HG03571 (cell line): ENCODE results near the gene MPPED1.

Source experiments
- ATAC-seq: cut with Tn5 transposase; IDR thresholded peaks from one replicate; pipeline ENCODE4 v1.9.1; 2021; ENCODE audit not compliant: unreplicated experiment

The MPPED1 gene

DNA sequence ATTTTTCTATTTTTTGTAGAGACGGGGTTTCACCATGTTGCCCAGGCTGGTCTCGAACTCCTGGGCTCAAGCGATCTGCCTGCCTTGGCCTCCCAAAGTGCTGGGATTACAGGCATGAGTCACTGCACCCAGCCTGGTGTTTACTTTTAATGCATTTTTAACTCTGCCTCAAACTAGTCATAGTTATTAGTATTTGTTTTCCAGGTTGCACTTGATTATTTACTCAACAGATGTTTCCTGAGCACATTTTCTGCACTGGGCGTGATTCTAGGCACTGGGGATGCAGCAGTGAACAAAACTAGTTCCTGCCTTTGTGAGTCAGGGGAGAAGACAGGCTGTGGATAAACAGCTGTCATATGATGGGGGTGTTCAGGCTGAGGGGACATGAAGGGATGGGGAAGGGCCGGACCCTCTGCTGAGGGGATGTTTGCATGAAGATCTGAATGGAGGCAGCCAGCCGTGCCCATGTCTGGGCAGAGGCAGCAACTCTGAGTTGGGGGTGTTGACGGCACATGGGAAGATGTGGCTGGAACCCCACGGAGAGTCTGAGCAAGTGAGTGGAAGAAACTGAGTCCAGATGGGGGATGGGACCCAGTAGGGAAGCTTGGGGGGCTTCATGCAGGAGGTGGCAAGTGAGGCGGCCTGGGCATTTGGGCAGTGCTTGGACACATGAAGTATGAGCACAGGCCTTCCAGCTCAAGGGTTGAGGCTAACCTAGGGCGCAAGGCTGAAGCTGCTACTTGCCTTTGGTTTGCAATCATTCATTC, 34.4 kb downstream of the MPPED1 start:
- ATAC-seq = no peak

DNA sequence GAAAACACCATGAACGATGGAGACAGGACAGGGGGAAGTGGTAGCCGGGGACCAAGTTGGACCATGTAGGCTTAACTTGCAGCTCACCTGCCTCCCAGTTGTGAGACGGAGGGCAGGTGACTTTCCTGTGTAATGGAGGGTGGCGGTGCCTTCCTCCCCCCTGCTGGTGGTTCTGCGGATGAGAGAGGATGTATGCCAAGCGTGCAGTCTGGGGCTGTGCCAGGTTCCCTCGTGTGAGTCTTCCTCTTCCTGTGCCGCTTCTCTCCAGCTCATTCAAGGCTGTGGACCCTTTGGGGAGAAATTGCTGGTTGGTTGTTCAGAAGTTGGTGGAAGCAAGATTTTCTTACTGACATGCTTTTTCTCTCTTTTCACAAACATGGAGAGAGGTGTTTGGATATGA, 35.1 kb downstream of the MPPED1 start:
- ATAC-seq = no peak

DNA sequence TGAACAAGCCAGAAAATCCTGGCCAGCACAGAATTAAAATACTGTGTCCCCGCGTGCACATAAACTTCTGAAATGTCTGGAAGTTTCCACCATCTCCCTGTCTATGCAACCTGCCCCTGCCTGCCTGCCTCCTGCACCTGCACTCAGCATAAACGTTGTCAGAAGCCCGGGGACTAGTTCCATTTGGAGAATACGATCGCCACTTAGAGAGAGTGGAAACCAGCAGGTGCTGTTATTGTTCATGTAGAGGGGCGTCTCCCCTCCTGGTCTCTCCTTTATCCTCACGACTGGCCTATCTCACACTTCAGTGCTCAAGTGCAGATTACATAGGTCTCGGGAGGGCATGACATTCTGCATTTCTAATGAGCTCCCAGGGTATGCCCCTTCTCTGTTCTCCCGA, 35.6 kb downstream of the MPPED1 start:
- ATAC-seq = no peak

DNA sequence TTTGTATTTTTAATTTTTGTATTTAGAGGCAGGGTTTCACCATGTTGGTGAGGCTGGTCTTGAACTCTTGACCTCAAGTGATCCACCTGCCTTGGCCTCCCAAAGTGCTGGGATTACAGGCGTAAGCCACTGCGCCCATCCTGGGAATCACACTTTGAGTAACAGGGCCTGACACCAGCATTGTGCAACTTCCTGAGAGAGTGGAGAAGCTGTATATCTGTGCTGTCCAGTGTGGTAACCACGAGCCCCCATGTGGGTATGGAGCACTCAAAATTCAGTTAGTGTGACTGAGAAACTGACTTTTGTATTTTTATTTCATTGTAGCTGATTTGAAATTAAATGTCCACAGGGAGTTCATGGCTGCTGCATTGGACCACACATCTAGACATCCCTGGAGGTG, 36.2 kb downstream of the MPPED1 start:
- ATAC-seq = no peak

DNA sequence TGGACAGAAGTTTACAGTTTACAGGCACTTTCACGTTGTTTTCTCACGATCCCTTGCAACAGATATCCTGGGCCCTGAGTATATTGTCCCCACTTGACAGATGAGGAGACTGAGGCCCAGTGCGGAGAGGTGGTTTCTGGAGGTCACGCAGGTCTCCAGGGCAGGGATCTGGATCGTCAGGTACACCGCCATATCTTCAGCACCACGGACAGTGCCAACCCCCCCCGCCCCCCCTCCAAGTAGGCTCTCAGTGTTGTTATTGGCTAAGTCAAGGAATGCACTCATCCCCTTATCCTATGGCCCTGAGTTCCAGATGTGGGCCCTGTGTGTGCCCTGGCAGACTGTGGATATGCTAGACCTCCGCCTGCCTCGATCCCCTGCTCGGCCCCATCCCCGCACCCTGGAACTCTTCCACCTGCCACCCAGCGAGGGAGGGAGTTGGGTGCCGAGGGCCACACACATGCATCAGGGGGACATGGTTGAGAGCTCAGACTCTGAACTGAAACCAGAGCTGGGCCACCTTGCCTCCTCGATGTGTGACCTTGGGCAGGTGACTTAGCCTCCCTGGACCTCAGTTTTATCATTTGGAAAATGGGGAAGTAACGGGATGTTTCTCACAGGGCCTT, 37.5 kb downstream of the MPPED1 start:
- no peak for ATAC-seq

DNA sequence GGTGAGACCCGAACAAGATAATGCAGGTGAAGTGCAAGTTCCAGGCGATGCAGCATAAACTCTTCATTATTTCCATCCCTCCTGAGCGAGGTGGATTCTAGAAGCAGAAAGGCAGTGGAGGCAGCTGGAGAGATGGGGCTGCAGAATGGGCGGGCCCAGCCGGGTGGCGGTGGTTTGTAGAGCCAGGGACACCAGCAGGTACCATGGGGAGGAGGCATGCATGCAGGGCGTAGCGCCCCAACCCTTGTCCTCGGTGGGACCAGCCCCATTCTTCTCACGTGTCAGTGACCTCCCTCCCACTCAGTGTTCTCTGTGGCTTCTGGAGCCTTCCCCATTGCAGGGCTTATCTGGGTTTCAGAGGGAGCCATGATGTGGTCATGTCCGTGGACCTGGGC, 38.0 kb downstream of the MPPED1 start:
- ATAC-seq = no peak

DNA sequence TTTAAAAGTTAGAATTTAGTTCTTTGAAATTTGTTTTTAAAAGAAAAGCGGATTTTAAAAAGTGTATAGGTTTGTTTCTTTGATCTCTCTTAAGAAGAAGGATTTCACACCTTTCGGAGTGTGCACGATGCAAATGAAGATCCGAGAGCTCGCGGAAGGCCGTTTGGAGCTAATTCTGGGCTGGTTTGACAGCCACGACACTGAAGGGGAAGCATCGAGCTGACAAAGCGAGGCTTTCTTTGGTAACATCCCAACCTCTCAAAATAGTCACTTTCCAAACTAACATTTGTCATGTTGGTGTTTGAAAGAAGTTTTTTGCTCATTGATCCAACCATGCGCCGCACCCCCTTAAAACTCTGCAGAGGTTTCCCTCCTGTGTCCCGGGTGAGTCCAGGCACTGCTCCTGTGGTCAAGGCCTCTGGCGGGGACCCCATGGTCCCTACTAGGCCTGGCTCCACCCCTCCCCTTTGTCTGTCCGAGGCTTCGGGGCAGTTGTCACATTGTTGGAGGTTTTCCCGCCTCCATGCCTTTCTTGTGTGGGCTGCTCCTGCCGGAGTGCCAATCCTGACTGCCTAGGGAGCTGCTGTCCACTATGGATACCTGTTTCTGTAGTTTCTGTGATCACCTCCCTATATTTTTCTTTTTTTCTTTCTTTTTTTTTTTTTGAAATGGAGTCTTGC, 39.7 kb downstream of the MPPED1 start:
- ATAC-seq = no peak

DNA sequence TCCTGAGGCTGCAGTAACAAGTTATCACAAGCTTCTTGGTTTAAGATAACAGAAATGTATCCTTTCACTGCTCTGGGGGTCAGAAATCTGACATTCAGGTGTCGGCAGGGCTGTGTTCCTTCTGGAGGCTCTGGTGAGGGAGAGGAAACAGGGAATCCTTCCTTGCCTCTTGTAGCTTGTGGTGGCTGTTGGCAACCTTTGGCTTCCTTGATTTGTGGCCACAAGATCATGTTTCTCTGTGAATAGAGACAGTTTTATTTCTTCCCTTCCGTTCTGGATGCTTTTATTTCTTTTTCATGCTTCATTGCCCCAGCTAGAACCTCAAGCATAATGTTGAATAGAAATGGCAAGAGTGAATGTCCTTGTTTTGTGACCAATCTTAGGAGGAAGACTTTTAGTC, 44.0 kb downstream of the MPPED1 start:
- no peak for ATAC-seq

DNA sequence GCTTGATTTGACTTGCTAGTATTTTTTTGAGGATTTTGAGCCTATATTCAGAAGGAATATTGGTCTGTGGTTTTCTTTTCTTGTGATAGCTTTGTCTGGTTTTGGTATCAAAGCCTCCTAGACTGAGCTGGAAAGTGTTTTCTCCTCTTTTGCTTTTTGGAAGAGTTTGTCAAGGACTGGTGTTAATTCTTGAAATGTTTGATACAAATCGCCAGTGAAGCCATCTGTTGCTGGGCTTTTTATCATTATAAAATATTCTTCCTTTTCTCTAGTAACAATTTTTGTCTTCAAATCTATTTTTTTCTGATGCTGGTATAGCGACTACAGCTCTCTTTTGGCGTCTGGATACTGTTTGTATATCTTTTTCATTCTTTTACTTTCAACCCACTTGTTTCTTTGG, 45.2 kb downstream of the MPPED1 start:
- no peak for ATAC-seq

DNA sequence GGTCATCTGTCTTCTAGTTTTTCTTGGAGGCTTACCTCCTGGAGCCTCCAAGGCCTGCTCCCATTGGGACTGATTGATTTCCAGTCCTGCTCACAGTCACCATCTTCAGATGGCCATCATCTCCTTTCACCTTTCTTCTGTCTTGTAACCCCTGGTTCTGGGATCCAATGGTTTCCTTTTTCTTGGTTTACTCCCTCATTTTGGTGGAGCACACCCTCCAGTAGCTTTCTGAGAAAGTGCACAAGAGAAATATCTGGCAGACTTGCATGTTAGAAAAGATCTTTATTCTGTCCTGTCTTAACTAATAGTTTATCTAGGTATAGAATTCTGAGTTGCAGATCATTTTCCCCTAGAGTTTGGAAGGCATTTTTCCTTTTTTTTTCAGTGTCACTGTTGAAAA, 50.9 kb downstream of the MPPED1 start:
- ATAC-seq = no peak

DNA sequence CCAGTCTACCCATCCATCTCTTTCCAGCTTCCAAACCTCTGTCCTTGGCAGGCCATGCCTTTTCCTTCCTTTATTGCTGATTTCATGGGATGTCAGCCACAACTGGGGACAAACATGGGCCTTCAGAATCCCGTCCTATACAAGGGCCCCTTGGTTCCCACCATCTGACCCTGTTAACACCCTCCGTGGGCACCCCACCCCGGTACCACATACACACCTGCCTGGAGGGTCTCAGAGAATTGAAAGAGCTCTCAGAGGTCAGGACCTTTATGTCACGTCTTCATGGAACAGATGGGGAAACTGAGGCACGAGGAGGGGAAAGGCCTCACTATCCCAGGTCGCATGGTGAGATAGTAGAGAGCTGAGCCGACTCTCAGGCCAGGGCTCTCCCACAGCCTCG, 53.0 kb downstream of the MPPED1 start:
- no peak for ATAC-seq

DNA sequence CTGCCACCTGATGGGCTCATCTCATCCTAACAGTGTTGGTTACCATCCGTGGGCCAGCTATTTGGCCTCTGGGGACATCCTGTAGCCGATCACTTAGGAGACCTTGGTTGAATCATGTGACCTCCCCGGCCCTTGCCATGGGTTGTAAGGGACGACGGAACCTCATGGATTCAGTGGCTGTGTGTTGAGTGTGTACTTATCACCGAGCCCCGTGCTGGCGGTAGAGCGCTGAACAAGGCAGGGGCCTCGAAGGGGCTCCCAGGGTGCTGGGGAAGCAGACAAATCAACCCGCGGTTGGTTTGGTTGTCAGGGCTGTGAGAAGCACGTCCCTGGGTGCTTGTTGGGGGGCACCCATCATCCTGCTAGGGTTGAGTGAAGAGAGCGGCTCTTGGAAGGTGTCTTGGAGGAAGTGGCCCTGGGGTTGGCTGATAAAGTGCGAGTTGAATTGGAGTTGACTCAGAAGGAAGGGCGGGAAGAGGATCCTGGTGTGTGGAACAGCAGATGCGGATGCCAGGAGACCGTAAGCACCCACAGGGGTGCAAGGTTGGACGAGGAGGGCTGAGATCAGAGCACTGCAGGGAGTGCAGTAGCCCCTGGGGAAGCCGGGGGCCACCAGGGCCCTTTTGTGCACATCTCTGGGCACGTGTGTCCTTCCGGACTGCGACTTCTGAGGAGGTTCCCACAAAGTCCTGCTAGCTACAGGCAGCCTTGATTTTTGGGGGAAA, 53.6 kb downstream of the MPPED1 start:
- no peak for ATAC-seq

DNA sequence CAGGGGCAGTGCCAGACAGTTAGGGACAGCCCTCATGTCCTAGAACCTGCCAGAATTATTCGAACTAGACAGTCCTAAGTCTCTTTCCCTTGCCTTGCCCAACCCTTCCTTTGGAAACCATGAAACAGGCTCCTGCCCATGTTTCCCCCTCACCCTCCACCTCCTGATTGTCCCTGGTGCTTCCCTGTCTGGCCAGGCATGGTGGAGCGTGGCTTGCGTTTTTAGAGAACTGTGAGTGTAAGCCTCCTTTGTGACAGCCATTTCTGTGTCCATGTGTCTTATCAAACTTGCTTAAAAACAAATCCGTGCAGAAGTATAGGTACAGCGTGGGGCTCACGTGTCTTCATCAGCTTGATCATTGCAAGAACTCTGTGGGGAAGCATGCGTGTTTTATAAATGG, 54.9 kb downstream of the MPPED1 start:
- no peak for ATAC-seq

DNA sequence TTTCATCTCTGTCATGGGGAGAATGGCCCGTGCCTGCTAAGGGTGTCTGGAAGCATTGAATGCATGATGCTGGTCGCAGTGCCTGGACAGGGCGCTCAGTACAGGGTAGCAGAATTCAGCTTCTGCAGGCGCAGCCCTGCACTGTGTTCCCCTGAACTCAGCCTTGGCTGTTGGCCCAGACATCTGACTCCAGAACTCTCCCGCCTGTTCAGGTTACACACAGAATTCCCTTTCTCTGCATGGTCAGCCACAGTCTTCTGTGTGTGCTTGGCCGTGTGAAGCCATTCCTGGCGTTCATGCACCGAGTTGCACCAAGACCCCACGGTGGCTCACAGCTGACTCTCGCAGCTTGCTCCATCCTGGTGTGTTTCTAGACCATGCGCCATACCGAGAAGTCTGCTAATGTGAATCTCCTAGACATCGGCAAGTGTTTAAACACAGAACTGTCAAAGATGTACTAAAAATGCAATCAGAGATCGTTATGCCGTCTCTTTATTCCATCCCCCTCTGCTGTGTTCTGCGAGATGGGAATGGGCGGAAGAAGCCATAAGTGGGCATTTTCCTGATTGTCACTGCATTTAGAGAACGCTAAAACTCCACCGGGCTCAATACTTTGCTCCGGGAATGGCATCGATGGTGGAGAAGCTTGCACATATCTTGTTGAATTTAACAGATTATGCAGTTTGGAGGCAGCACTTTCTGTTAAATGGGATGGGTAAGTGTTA, 55.6 kb downstream of the MPPED1 start:
- ATAC-seq = no peak

DNA sequence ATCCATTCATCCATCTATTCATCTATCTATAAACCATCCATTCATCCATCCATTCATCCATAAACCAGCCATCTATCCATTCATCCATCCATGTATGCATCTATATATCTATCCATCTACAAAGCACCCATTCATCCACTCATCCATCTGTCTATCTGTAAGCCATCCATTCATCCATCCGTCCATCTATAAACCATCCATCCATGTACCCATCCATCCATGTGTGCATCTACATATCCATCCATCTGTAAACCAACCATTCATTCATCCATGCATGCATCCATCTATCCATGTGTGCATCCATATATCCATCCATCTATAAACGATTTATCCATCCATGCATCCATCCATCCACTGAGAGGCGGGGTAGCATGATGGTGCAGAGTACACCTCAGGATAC, 58.4 kb downstream of the MPPED1 start:
- no peak for ATAC-seq

DNA sequence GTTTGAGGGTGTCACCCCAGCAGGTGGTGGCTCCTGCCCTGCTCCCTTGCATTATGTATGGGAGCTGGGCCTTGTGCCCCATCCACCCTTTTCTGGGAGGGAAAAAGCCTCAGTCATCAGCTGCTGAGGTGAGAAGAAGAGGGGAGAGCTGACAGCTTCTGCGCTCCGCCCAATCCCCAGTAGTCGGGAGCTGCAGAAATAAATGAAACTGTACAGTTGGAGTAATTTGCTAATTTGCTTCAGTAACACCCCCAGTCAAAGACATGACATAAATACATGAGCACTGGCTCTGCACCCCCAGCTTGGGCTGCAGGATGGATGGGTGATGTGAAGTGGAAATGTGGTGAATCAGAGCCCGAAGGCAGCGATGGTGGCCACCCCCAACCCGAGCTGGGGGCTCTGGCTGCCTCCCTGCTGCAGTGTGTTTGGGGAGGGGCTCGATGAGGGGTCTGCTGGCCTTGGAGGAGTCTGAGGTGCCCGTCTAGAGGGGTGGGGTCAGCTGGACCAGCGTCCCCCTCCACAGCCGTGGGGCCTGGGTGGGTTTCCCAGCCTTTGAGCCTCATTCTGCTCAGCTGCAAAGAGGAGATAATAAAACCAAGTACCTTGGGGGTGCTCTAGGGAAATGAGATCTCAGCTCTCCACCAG, 59.2 kb downstream of the MPPED1 start:
- no peak for ATAC-seq

DNA sequence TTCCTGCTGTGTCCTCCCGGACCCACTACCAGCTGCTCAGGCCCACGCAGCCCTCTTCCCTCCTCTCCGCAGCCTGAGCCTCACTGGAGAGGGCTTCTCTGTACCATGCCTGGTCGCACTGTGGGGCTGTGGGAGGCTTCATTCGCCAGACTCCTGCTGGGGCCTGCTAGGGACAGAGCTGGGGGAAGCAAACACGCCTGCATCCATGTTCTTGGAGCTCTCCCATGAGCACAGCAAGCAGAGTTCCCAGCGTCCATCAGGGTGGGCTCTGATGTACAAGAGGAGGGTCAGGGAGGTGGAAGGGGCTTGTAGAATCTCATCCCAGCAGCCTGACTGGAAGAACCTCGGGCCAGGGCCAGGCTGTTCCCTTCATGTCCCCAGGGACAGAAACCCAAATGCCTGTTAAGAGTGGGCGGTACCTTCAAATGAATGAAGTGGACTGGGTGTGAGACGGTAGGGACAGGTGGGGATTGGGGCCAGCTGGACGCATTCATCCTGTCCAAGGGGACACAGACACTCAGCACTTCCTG, 59.9 kb downstream of the MPPED1 start:
- ATAC-seq = no peak

DNA sequence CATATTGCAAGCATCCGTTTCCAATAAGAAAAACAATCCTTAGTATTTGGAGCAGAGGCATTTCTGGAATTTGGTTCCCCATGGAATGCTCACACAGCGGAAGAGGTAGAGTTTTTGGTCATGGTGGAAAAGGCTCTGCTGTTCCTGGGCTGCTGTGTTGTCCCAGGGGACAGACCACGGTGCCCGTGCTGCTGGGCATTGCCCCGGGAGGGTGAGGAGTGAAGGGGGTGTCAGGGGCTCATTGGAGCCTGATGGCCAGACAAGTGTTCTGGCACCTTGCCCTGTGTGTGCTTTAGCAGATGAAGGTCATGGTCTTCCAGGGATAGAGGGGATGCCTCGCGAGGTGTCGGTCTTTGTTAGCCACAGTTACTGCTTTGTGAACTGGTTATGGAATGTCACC, 61.2 kb downstream of the MPPED1 start:
- ATAC-seq = no peak

DNA sequence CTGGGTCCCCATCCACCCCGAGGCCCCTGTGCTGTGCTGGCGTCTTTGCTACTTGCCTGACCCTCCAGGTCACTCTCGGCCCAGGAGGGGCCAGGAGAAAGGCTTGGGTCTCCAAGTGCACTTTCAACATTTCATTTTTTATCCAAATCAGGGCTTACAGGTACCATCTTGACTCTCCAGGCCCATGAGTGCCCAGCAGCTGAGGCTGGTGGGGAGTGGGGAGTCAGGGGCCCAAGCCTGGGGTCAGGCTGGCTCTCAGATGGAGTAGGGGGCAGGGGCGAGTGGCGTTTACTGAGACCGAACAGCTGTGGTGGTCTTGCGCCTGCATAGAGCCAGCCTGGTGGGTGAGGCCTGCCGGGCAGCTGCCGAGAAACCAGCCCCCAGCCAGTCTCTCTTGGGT, 61.6 kb downstream of the MPPED1 start:
- no peak for ATAC-seq
